ENCODE results near the gene DPYD.

Gene DPYD

GRCh38 chr1:97209381-97209957 is 711.4 kb downstream of the DPYD start:
- H3K9ac ChIP-seq (ENCODE audit: low read length) = no peak overlapping the region
- no peak overlapping the region for H3K27ac ChIP-seq (ENCODE audit: low read depth, low read length)

GRCh38 chr1:97207868-97208267 is 713.0 kb downstream of the DPYD start:
- Histone ChIP-seq H3K27ac (ENCODE audit: low read depth, low read length) (no peak overlapping the region), H3K9ac (ENCODE audit: low read length) (no peak overlapping the region), H3K36me3 (ENCODE audit: control insufficient read depth, insufficient read depth, low read length) (no peaks in the 10 kb centered on the region), H3K9me3 (ENCODE audit: control insufficient read depth, insufficient read depth, low read depth, low read length) (no peaks in the 10 kb centered on the region), H3K4me1 (ENCODE audit: control insufficient read depth, insufficient read depth, low read length) (peaks cover 2% of the 10 kb centered on the region), H3K4me3 (ENCODE audit: low read depth, low read length) (no peak overlapping the region), H3K27me3 (ENCODE audit: control insufficient read depth, insufficient read depth, low read length) (no peaks in the 10 kb centered on the region)

More at GRCh38 chr1:97209381-97209957, 711.4 kb downstream of the DPYD start:
- Histone ChIP-seq H3K36me3 (ENCODE audit: control insufficient read depth, insufficient read depth, low read length) (no peaks in the 10 kb centered on the region), H3K27me3 (ENCODE audit: control insufficient read depth, insufficient read depth, low read length) (no peaks in the 10 kb centered on the region), H3K4me1 (ENCODE audit: control insufficient read depth, insufficient read depth, low read length) (no peaks in the 10 kb centered on the region), H3K4me3 (ENCODE audit: low read depth, low read length) (no peak overlapping the region), H3K9me3 (ENCODE audit: control insufficient read depth, insufficient read depth, low read depth, low read length) (no peaks in the 10 kb centered on the region)

GRCh38 chr1:97204468-97204867 is 716.4 kb downstream of the DPYD start:
- Histone ChIP-seq H3K27me3 (ENCODE audit: control insufficient read depth, insufficient read depth, low read length) (no peaks in the 10 kb centered on the region), H3K4me3 (ENCODE audit: low read depth, low read length) (no peak overlapping the region), H3K9me3 (ENCODE audit: control insufficient read depth, insufficient read depth, low read depth, low read length) (no peaks in the 10 kb centered on the region), H3K4me1 (ENCODE audit: control insufficient read depth, insufficient read depth, low read length) (peaks cover 9% of the 10 kb centered on the region), H3K27ac (ENCODE audit: low read depth, low read length) (no peak overlapping the region), H3K9ac (ENCODE audit: low read length) (no peak overlapping the region), H3K36me3 (ENCODE audit: control insufficient read depth, insufficient read depth, low read length) (no peaks in the 10 kb centered on the region)

DNA sequence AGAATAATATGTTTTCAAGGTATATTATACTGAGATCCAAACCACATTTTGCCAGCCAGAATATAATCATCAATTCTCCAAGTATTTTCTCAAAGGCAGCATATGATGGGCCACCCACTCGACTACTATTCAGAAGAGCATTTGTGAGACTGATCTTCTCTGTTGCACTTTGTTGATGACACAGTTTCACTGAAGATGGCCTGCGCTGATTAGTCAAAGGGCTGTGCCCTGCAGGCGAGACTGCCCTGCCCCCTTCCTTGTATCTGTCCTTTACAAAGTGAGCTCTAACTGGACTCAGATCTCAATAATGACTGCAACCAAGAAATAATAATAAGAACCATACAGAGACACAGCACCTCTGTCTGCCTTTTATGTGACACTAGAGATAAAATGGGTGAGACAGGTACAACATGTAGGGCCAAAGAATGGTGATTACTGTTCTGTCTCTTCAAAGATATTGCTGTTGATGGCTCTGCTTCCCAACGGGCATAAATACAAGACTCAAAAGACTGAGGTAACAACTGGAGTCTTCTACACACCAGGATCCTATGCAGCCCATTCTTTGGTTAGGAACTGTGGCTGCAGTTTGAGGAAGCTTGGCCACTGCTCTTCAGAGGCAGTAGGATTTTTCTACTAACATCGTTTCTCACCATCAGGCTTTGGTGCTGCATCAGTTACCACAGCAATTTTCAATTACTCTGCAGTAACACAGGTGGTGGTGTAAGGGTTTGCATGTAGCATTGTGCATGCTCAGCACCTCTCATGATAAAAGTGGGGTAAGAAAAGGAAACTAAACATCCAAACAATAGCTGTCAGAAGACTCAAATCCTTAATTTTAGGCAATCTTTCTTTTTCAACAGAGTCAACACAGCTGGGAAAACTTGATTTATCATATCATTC is 718.1 kb downstream of the DPYD start:
- H3K27me3 ChIP-seq (ENCODE audit: control insufficient read depth, insufficient read depth, low read length) = no peaks in the 10 kb centered on the region
- H3K36me3 ChIP-seq (ENCODE audit: control insufficient read depth, insufficient read depth, low read length) = no peaks in the 10 kb centered on the region
- H3K4me3 ChIP-seq (ENCODE audit: low read depth, low read length) = no peak overlapping the region
- peaks cover 12% of the 10 kb centered on the region for H3K4me1 ChIP-seq (ENCODE audit: control insufficient read depth, insufficient read depth, low read length)
- no peaks in the 10 kb centered on the region for H3K9me3 ChIP-seq (ENCODE audit: control insufficient read depth, insufficient read depth, low read depth, low read length)
- H3K9ac ChIP-seq (ENCODE audit: low read length) = no peak overlapping the region
- H3K27ac ChIP-seq (ENCODE audit: low read depth, low read length) = no peak overlapping the region

DNA sequence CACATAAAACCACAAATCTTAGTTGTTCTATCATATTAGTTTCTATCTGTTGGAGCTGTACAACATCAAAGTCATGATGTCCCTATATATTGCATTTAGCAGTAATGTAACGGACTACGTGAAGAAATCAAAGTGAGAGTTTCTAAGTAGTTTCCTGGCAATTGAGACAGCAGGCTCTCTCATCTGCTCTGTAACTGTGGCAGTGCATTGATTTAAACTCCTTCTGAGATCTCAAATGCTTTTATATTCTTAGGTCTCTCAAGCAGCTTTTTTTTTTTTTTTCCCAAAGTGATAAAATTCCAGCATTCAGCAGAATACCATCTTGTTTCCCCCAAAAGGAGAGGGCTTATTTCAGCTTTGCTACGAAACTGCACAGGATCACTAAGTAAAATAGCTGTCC is 719.2 kb downstream of the DPYD start:
- H3K4me1 ChIP-seq (ENCODE audit: control insufficient read depth, insufficient read depth, low read length) = peaks cover 12% of the 10 kb centered on the region
- H3K27ac ChIP-seq (ENCODE audit: low read depth, low read length) = no peak overlapping the region
- H3K9me3 ChIP-seq (ENCODE audit: control insufficient read depth, insufficient read depth, low read depth, low read length) = no peaks in the 10 kb centered on the region
- no peak overlapping the region for H3K9ac ChIP-seq (ENCODE audit: low read length)
- no peaks in the 10 kb centered on the region for H3K36me3 ChIP-seq (ENCODE audit: control insufficient read depth, insufficient read depth, low read length)
- no peaks in the 10 kb centered on the region for H3K27me3 ChIP-seq (ENCODE audit: control insufficient read depth, insufficient read depth, low read length)
- H3K4me3 ChIP-seq (ENCODE audit: low read depth, low read length) = no peak overlapping the region

DNA sequence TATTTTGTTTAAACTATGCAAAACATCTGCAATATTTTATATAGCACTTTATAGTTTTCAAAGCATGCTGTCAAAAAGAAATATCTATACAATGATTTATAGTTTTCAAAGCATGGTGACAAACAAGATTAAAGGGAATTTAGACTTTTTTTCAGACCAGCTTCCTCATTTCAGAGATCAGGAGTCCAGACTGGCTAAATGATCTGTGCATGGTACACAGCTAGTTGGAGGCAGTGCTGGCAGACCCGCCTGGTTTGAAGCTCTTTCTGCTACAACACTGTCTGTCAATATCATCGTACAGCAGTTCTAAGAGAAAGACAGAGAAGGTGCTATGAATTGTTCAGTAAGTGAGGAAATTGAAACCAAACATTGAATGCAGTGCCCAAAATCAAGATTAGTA is 720.2 kb downstream of the DPYD start:
- Histone ChIP-seq H3K4me3 (ENCODE audit: low read depth, low read length) (no peak overlapping the region), H3K36me3 (ENCODE audit: control insufficient read depth, insufficient read depth, low read length) (no peaks in the 10 kb centered on the region), H3K4me1 (ENCODE audit: control insufficient read depth, insufficient read depth, low read length) (peaks cover 12% of the 10 kb centered on the region), H3K9me3 (ENCODE audit: control insufficient read depth, insufficient read depth, low read depth, low read length) (no peaks in the 10 kb centered on the region), H3K9ac (ENCODE audit: low read length) (no peak overlapping the region), H3K27me3 (ENCODE audit: control insufficient read depth, insufficient read depth, low read length) (no peaks in the 10 kb centered on the region), H3K27ac (ENCODE audit: low read depth, low read length) (no peak overlapping the region)

- Histone ChIP-seq H3K9ac (ENCODE audit: low read length) (no peak overlapping the region), H3K27ac (ENCODE audit: low read depth, low read length) (no peak overlapping the region), H3K4me1 (ENCODE audit: control insufficient read depth, insufficient read depth, low read length) (0 out of 2 replicates have a peak, but pooled peaks cover 3% of the 10 kb centered on the region), H3K9me3 (ENCODE audit: control insufficient read depth, insufficient read depth, low read depth, low read length) (no peaks in the 10 kb centered on the region), H3K4me3 (ENCODE audit: low read depth, low read length) (no peak overlapping the region), H3K27me3 (ENCODE audit: control insufficient read depth, insufficient read depth, low read length) (no peaks in the 10 kb centered on the region), H3K36me3 (ENCODE audit: control insufficient read depth, insufficient read depth, low read length) (no peaks in the 10 kb centered on the region)
These were observed 723.9 kb downstream of the DPYD start for GRCh38 chr1:97196825-97197516.

DNA sequence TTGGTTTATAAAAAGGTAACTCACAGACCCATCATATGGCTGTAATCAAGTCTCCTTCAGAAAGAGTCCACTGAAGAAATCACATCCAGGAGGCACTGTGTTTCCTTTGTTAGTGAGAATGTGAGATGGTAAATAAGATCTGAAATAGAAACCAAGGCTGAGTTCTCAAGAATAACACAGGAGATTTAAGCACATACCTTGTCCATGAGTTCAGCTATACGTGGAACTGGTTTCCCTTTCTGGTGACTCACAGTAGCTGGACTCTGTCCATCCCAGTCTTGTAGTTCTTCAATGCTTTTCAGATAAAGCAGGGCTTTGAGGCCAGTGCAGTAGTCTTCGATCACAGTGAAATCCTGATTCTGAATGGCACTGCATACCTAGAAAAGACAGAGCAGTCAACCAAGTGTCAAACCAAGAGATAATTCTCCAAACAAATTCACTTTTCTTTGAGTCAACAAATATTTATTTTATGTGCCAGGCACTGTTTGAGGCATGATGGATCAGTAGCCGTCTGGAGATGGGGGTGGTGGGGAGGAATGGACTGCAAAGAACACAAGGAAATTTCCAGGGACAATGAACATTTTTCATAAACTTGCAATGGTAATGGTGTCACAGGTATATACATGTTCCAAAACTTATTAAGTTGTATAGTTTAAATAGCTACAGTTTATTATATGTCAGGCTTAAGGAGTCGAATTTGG is 727.8 kb downstream of the DPYD start:
- H3K27me3 ChIP-seq (ENCODE audit: control insufficient read depth, insufficient read depth, low read length) = no peaks in the 10 kb centered on the region
- no peak overlapping the region for H3K9ac ChIP-seq (ENCODE audit: low read length)
- H3K9me3 ChIP-seq (ENCODE audit: control insufficient read depth, insufficient read depth, low read depth, low read length) = no peaks in the 10 kb centered on the region
- H3K36me3 ChIP-seq (ENCODE audit: control insufficient read depth, insufficient read depth, low read length) = no peaks in the 10 kb centered on the region
- H3K4me1 ChIP-seq (ENCODE audit: control insufficient read depth, insufficient read depth, low read length) = no peaks in the 10 kb centered on the region
- no peak overlapping the region for H3K27ac ChIP-seq (ENCODE audit: low read depth, low read length)
- H3K4me3 ChIP-seq (ENCODE audit: low read depth, low read length) = no peak overlapping the region

DNA sequence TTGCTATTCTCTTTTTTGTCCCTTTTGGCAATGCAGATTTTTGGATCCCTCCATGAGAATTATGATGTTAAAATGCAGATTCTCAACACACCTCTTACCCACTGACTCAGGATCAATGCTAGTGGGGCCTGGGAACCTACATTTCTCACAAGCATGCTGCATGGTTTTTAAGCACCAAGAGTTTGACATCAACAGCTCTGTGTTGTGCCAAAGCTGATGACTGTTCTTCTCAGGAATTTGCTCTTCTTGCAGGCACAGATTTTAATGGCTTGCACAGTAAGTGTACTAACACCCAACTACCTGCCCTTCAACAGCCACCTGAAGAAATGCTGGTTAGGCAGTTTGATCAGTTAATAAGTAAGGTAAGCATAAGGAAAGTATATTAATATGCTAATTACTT is 730.5 kb downstream of the DPYD start:
- H3K27ac ChIP-seq (ENCODE audit: low read depth, low read length) = no peak overlapping the region
- H3K9ac ChIP-seq (ENCODE audit: low read length) = no peak overlapping the region
- no peaks in the 10 kb centered on the region for H3K9me3 ChIP-seq (ENCODE audit: control insufficient read depth, insufficient read depth, low read depth, low read length)
- no peaks in the 10 kb centered on the region for H3K36me3 ChIP-seq (ENCODE audit: control insufficient read depth, insufficient read depth, low read length)
- no peak overlapping the region for H3K4me3 ChIP-seq (ENCODE audit: low read depth, low read length)
- H3K27me3 ChIP-seq (ENCODE audit: control insufficient read depth, insufficient read depth, low read length) = no peaks in the 10 kb centered on the region
- no peaks in the 10 kb centered on the region for H3K4me1 ChIP-seq (ENCODE audit: control insufficient read depth, insufficient read depth, low read length)

DNA sequence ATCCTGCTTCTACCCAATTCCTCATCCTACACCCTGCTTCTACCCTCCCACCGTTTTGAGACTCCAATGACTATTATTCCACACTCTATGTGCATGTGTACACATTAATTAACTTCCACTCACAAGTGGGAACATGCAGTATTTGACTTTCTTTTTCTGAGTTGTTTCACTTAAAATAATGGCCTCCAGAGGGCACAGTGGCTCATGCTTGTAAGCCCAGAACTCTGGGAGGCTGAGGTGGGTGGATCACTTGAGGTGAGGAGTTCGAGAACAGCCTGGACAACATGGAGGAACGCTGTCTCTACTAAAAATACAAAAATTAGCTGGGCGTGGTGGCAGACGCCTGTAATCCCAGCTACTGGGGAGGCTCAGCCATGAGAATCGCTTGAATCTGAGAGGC is 734.5 kb downstream of the DPYD start:
- no peak overlapping the region for H3K27ac ChIP-seq (ENCODE audit: low read depth, low read length)
- no peaks in the 10 kb centered on the region for H3K4me1 ChIP-seq (ENCODE audit: control insufficient read depth, insufficient read depth, low read length)
- no peak overlapping the region for H3K9ac ChIP-seq (ENCODE audit: low read length)
- no peak overlapping the region for H3K4me3 ChIP-seq (ENCODE audit: low read depth, low read length)
- H3K9me3 ChIP-seq (ENCODE audit: control insufficient read depth, insufficient read depth, low read depth, low read length) = no peaks in the 10 kb centered on the region
- no peaks in the 10 kb centered on the region for H3K36me3 ChIP-seq (ENCODE audit: control insufficient read depth, insufficient read depth, low read length)
- H3K27me3 ChIP-seq (ENCODE audit: control insufficient read depth, insufficient read depth, low read length) = no peaks in the 10 kb centered on the region
